ENCODE measurements around the gene LGR4. TPM values are rescaled to one million over a fixed set of nuclear protein-coding genes. Genes with fewer than 3 reads are reported as not detected.

Gene LGR4
- total and polyA plus RNA-seq, 2 of the 4 experiments (the other 2 are of a cell fraction): 2.9 to 6.8 TPM

GRCh38 chr11:27379449-27379848 is 93.1 kb downstream of the LGR4 start:
- no peak for ATAC-seq (ENCODE audit: low read depth)
- Histone ChIP-seq H3K79me1 (ENCODE audit: low read depth in 1 of 2, low read length in 2 of 2) (no peaks in the 10 kb centered on the region), H3K27me3 (ENCODE audit: control insufficient read depth, insufficient read depth, low read length) (no peaks in the 10 kb centered on the region), H3K4me3 (ENCODE audit: insufficient read depth, low read depth, low read length) (no peak overlapping the region), H3K56ac (ENCODE audit: extremely low read depth, insufficient read depth, low read length) (no peak overlapping the region), H3K9me1 (ENCODE audit: insufficient read depth, low read length) (no peaks in the 10 kb centered on the region), H3K4ac (ENCODE audit: low read depth, low read length) (no peak overlapping the region), H2AFZ (replicated peaks; ENCODE audit: low read length, poor library complexity) (no peak overlapping the region), H2BK120ac (ENCODE audit: low read depth, low read length) (no peak overlapping the region), H3K14ac (replicated peaks; ENCODE audit: low read depth, low read length) (no peak overlapping the region), H3K18ac (ENCODE audit: low read depth, low read length) (no peak overlapping the region), H2AK5ac (ENCODE audit: low read depth, low read length) (no peak overlapping the region), H4K91ac (ENCODE audit: insufficient read depth, low read depth, low read length) (no peak overlapping the region), H4K20me1 (ENCODE audit: insufficient read depth, low read length) (no peaks in the 10 kb centered on the region), H4K8ac (ENCODE audit: low read depth in 2 of 2, low read length in 2 of 2) (no peak overlapping the region), H4K5ac (ENCODE audit: low read depth, low read length) (no peak overlapping the region), H3K9me3 (ENCODE audit: control insufficient read depth, insufficient read depth, low read length) (no peaks in the 10 kb centered on the region), H2BK20ac (ENCODE audit: low read depth, low read length) (no peak overlapping the region), H3K23ac (ENCODE audit: low read depth, low read length) (no peak overlapping the region), H2BK5ac (ENCODE audit: low read depth, low read length, poor library complexity, severe bottlenecking) (no peak overlapping the region), H3K27ac (ENCODE audit: insufficient read depth, low read length) (no peak overlapping the region), H3K4me2 (ENCODE audit: low read depth, low read length) (no peak overlapping the region), H3K9ac (ENCODE audit: low read depth, low read length) (no peak overlapping the region), H3K4me1 (ENCODE audit: control insufficient read depth, insufficient read depth, low read length) (no peaks in the 10 kb centered on the region), H2BK15ac (ENCODE audit: low read depth, low read length) (no peak overlapping the region), H3K36me3 (ENCODE audit: control insufficient read depth, insufficient read depth, low read length) (0 out of 2 replicates have a peak, but pooled peaks cover 1% of the 10 kb centered on the region), H2AK9ac (replicated peaks; ENCODE audit: low read depth, low read length, poor library complexity) (no peak overlapping the region)
- ChIA-PET POLR2A (ENCODE audit: unreplicated experiment) (no interaction called here), CTCF (no interaction called here)
- no peak for DNase-seq
- BruUV-seq (replicated peaks): no TSS peak
- in situ Hi-C loops (cut with MboI; ENCODE audit: low sequenced_read_pairs) (no loop called here), intact Hi-C loops (cut with micrococcal nuclease) (no loop called here), dilution Hi-C loops (cut with HindIII; ENCODE audit: low sequenced_read_pairs, unreplicated experiment) (no loop called here)
- 100% methylated on average over 1 of the region's 3 CpGs; no CpG with 5 or more reads in 1 of the 2 experiments for WGBS, 2 experiments (ENCODE audit: extremely low coverage in 2 of 2, insufficient read length in 1 of 2)
- no peak for TF ChIP-seq NFE2L2 (IDR thresholded peaks at IDR 0.05; ENCODE audit: low read depth, low read length)
- no peak for TF ChIP-seq MAFK (IDR thresholded peaks at IDR 0.05; ENCODE audit: low read depth, low read length)
- TF ChIP-seq RFX5 (IDR thresholded peaks at IDR 0.05; ENCODE audit: low read depth, low read length): no peak
- TF ChIP-seq MAZ (IDR thresholded peaks at IDR 0.05; ENCODE audit: borderline replicate concordance, low read depth, low read length): no peak
- TF ChIP-seq FOS (IDR thresholded peaks at IDR 0.05; ENCODE audit: low read depth, low read length): no peak
- TF ChIP-seq ELK1 (IDR thresholded peaks at IDR 0.05; ENCODE audit: borderline replicate concordance, low read depth, low read length): no peak
- TF ChIP-seq SMC3 (IDR thresholded peaks at IDR 0.05; ENCODE audit: low read depth, low read length): no peak
- TF ChIP-seq CTCF (conservative IDR thresholded peaks at IDR 0.05; ENCODE audit: low read depth, low read length): no peak
- no peak for TF ChIP-seq CHD1 (IDR thresholded peaks at IDR 0.05; ENCODE audit: low read depth, low read length)
- no peak for TF ChIP-seq MXI1 (IDR thresholded peaks at IDR 0.05; ENCODE audit: borderline replicate concordance, low read depth, low read length)
- no peak for TF ChIP-seq USF2 (IDR thresholded peaks at IDR 0.05; ENCODE audit: low read depth, low read length)
- no peak for TF ChIP-seq CEBPB (IDR thresholded peaks at IDR 0.05; ENCODE audit: low read depth, low read length)
- no peak for TF ChIP-seq POLR2A (IDR thresholded peaks at IDR 0.05; ENCODE audit: low read depth, low read length)
- TF ChIP-seq RAD21 (IDR thresholded peaks at IDR 0.05; ENCODE audit: low read length): no peak
- no peak for TF ChIP-seq RCOR1 (IDR thresholded peaks at IDR 0.05; ENCODE audit: insufficient replicate concordance, low read length)
- TF ChIP-seq BHLHE40 (IDR thresholded peaks at IDR 0.05; ENCODE audit: low read depth, low read length): no peak

All from IMR-90 (cell line).